ENCODE results near the gene PNMA8B.

Gene PNMA8B

GRCh38 chr19:46487802-46488445 lies 7.7 kb downstream of the PNMA8B start (continued):
- TF ChIP-seq PRDM4 (tag by site-specific recombination; IDR thresholded peaks at IDR 0.05) (no peak), ZSCAN18 (tag by site-specific recombination; IDR thresholded peaks at IDR 0.05) (no peak), ZNF175 (tag by site-specific recombination; IDR thresholded peaks at IDR 0.05) (no peak), BCL11A (tag by site-specific recombination; IDR thresholded peaks at IDR 0.05; ENCODE audit: low read depth) (no peak), ZNF132 (tag by site-specific recombination; IDR thresholded peaks at IDR 0.05; ENCODE audit: borderline replicate concordance) (no peak), CTCF (tag by site-specific recombination; IDR thresholded peaks at IDR 0.05) (peak; percentile 91), ZSCAN5A (tag by site-specific recombination; IDR thresholded peaks at IDR 0.05) (no peak), ZNF140 (tag by site-specific recombination; IDR thresholded peaks at IDR 0.05) (no peak), SCRT2 (tag by site-specific recombination; IDR thresholded peaks at IDR 0.05) (no peak), ZNF843 (tag by site-specific recombination; IDR thresholded peaks at IDR 0.05) (no peak), GFI1B (tag by site-specific recombination; IDR thresholded peaks at IDR 0.05) (no peak), ZBTB26 (tag by site-specific recombination; optimal IDR thresholded peaks at IDR 0.05) (no peak), PRDM1 (tag by site-specific recombination; IDR thresholded peaks at IDR 0.05) (peak; percentile 87), ZNF114 (tag by site-specific recombination; IDR thresholded peaks at IDR 0.05) (no peak), ZNF658 (tag by site-specific recombination; IDR thresholded peaks at IDR 0.05) (no peak), ZNF280C (tag by site-specific recombination; IDR thresholded peaks at IDR 0.05) (no peak), ZNF362 (tag by site-specific recombination; IDR thresholded peaks at IDR 0.05) (no peak), HOXD13 (CRISPR knock-in tag; IDR thresholded peaks at IDR 0.05; ENCODE audit: borderline replicate concordance) (no peak), ZNF433 (tag by site-specific recombination; IDR thresholded peaks at IDR 0.05; ENCODE audit: low read depth) (no peak), ZNF692 (tag by site-specific recombination; IDR thresholded peaks at IDR 0.05) (peak; percentile 97), ZNF18 (tag by site-specific recombination; IDR thresholded peaks at IDR 0.05) (no peak), ZNF391 (tag by site-specific recombination; IDR thresholded peaks at IDR 0.05; ENCODE audit: borderline replicate concordance, low read depth) (0 out of 2 replicates have a peak, but pooled peaks have one; percentile 47), ZNF311 (tag by site-specific recombination; IDR thresholded peaks at IDR 0.05; ENCODE audit: borderline replicate concordance) (no peak), ZNF561 (tag by site-specific recombination; IDR thresholded peaks at IDR 0.05; ENCODE audit: borderline replicate concordance) (0 out of 2 replicates have a peak, but pooled peaks have one; percentile 36)

All from HEK293 (cell line).